CD14-positive monocyte (primary cell): ENCODE measurements around the gene FKRP. TPM values are rescaled to one million over a fixed set of nuclear protein-coding genes. Genes with fewer than 3 reads are reported as not detected.

Experiments
- DNase-seq, 3 donors: peaks; one replicate each; pipeline ENCODE4 v3.0.0-alpha.2; 2011 to 2022
- H2AFZ ChIP-seq: 2 replicates; pipeline ENCODE4 v1.6.0; 2012; ENCODE audit warnings: mild to moderate bottlenecking, low read depth, low read length, inconsistent platforms; ENCODE audit not compliant: insufficient read depth, poor library complexity, severe bottlenecking
- H3K27ac ChIP-seq, 2 donors: 1 replicate in 1 of 2; 2 replicates in 1 of 2; pipeline ENCODE4 v1.5.1; 2012 to 2013; ENCODE audit warnings: low read length in 2 of 2, control low read depth in 1 of 2, inconsistent platforms in 1 of 2, low read depth in 1 of 2, mild to moderate bottlenecking in 1 of 2
- H3K27me3 ChIP-seq, 2 donors: one replicate each; pipeline versions ENCODE4 v1.6.0 to v1.6.1; 2011 to 2013; ENCODE audit warnings: low read length in 2 of 2; ENCODE audit not compliant: control insufficient read depth in 2 of 2, insufficient read depth in 2 of 2
- H3K36me3 ChIP-seq, 2 donors: replicated peaks in 1 of 2; 1 replicate in 1 of 2; 2 replicates in 1 of 2; pipeline versions ENCODE4 v1.5.1 to v1.6.1; 2012 to 2013; ENCODE audit warnings: low read length in 2 of 2, control low read depth in 1 of 2, inconsistent platforms in 1 of 2, mild to moderate bottlenecking in 1 of 2; ENCODE audit not compliant: insufficient read depth in 2 of 2, control insufficient read depth in 1 of 2
- H3K4me1 ChIP-seq, 2 donors: 1 replicate in 1 of 2; 2 replicates in 1 of 2; pipeline versions ENCODE4 v1.5.1 to v1.6.1; 2012 to 2013; ENCODE audit warnings: low read length in 2 of 2, control low read depth in 1 of 2, inconsistent platforms in 1 of 2, mild to moderate bottlenecking in 1 of 2, moderate library complexity in 1 of 2; ENCODE audit not compliant: insufficient read depth in 2 of 2, control insufficient read depth in 1 of 2
- H3K4me2 ChIP-seq: replicated peaks from 2 replicates; pipeline ENCODE3; 2012; ENCODE audit warnings: low read length, moderate library complexity, mild to moderate bottlenecking; ENCODE audit not compliant: poor library complexity, severe bottlenecking; ENCODE audit errors: extremely low read depth
- H3K4me3 ChIP-seq, 3 experiments: fragments of 200-600 bp in 1 of 3; sonication (generic) in 1 of 3; replicated peaks in 1 of 3; 1 replicate in 2 of 3; 2 replicates in 1 of 3; pipeline ENCODE4 v1.5.1; 2011 to 2013; ENCODE audit warnings: low read length in 3 of 3, mild to moderate bottlenecking in 3 of 3, control low read depth in 2 of 3, low read depth in 2 of 3, inconsistent platforms in 1 of 3, moderate library complexity in 1 of 3
- H3K79me2 ChIP-seq: 2 replicates; pipeline ENCODE4 v1.6.0; 2012; ENCODE audit warnings: mild to moderate bottlenecking, control low read depth, inconsistent platforms, low read length, moderate library complexity; ENCODE audit not compliant: insufficient read depth
- H3K9ac ChIP-seq: 2 replicates; pipeline ENCODE4 v1.6.0; 2017; ENCODE audit warnings: low read length, mild to moderate bottlenecking; ENCODE audit not compliant: insufficient read depth, poor library complexity, severe bottlenecking
- H3K9me3 ChIP-seq, 2 donors: replicated peaks in 1 of 2; 1 replicate in 1 of 2; 2 replicates in 1 of 2; pipeline versions ENCODE4 v1.5.1 to v1.6.1; 2012 to 2013; ENCODE audit warnings: low read length in 2 of 2, control low read depth in 1 of 2; ENCODE audit not compliant: control insufficient read depth in 1 of 2, insufficient read depth in 1 of 2
- H4K20me1 ChIP-seq: 2 replicates; pipeline ENCODE4 v1.6.0; 2012; ENCODE audit warnings: mild to moderate bottlenecking, low read length, control low read depth, moderate library complexity; ENCODE audit not compliant: insufficient read depth
- H3K27ac Mint-ChIP-seq, 7 donors: one replicate each; pipeline ENCODE4 v1.8.0; 2020; ENCODE audit warnings: mild to moderate bottlenecking in 7 of 7, mixed read lengths in 7 of 7, moderate library complexity in 6 of 7, inconsistent platforms in 2 of 7
- H3K27me3 Mint-ChIP-seq, 3 donors: one replicate each; pipeline ENCODE4 v1.8.0; 2021 to 2022; ENCODE audit warnings: low read depth in 3 of 3, mild to moderate bottlenecking in 3 of 3, mixed read lengths in 3 of 3, moderate library complexity in 3 of 3, inconsistent platforms in 1 of 3
- H3K36me3 Mint-ChIP-seq, 2 donors: one replicate each; pipeline ENCODE4 v1.8.0; 2020; ENCODE audit warnings: mixed read lengths in 2 of 2, inconsistent platforms in 1 of 2, mild to moderate bottlenecking in 1 of 2
- H3K4me1 Mint-ChIP-seq: one replicate; pipeline ENCODE4 v1.8.0; 2020; ENCODE audit warnings: mild to moderate bottlenecking, mixed read lengths
- H3K4me3 Mint-ChIP-seq, 2 donors: one replicate each; pipeline ENCODE4 v1.8.0; 2020; ENCODE audit warnings: mild to moderate bottlenecking in 2 of 2, mixed read lengths in 2 of 2, moderate library complexity in 1 of 2
- H3K9me3 Mint-ChIP-seq, 7 donors: one replicate each; pipeline ENCODE4 v1.8.0; 2020 to 2022; ENCODE audit warnings: mixed read lengths in 7 of 7, mild to moderate bottlenecking in 6 of 7, moderate library complexity in 6 of 7, inconsistent platforms in 2 of 7
- WGBS: methylation state at CpG from one replicate; pipeline ENCODE4 v1.1.5; 2013; ENCODE audit warnings: missing lambda C conversion rate; ENCODE audit not compliant: insufficient coverage; 5-methylcytosine and 5-hydroxymethylcytosine counted together
- intact Hi-C, 2 donors: fragments of 100-400 bp; cut with micrococcal nuclease; formaldehyde crosslinking; loops; one replicate each; pipeline versions ENCODE4 v1.15.0 to v1.15.1; 2023
- polyA plus RNA-seq, 3 donors: library from polyadenylated mRNA; depleted of rRNA in 1 of 3; unstranded in 2 of 3; stranded (reverse) in 1 of 3; fragments of 300-500 nt in 2 of 3; fragments of >200 nt in 1 of 3; fragmentation: Illumina TruSeq in 2 of 3; gene quantifications; 1 replicate in 2 of 3; 2 replicates in 1 of 3; pipeline ENCODE4 v1.2.3, GENCODE V29; 2012 to 2021
- TF ChIP-seq, protein P1 (sequence below): fragments of 200-600 bp; IDR thresholded peaks from one replicate; pipeline ENCODE4 v1.8.0; 2022; ENCODE audit warnings: antibody characterized with exemption, mild to moderate bottlenecking

Gene FKRP
- polyA plus RNA-seq, 3 donors = 2.1 to 21.5 (median 2.7) TPM

DNA sequence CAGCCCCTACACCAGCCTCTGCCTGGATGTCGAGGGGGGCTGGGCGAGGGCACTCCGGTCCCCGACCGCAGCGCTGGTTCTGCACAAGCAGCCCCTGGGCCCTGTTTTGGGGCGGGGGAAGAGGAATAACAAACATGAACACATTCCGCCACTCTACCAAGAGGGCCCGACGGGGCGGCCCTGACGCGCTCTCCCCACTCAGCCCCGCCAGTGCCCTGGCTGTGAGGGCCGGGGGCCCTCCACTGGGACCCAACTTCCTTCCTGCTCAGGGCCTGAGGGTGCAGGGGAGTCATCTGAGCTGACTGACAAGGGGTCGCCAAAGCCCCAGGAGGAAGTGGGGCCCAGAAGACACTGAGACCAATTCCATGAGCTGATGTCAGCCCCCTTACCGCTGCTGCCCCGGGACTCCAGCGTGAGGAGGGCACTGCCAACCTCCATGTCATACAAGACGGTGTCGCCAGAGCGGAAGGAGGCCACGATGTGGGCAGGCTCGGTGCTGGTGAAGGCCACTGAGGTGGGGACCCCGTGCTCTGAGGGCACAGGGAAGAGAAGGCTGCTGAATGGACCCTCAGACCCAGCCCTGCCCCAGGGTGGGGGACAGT lies 23.3 kb upstream of the FKRP start:
- H3K36me3 Mint-ChIP-seq = peaks cover 66 to 81% of the 10 kb centered on the region in 2 donors
- peaks cover 98% of the 10 kb centered on the region for H4K20me1 ChIP-seq
- no peaks in the 10 kb centered on the region for H3K27me3 ChIP-seq
- H3K27me3 Mint-ChIP-seq = peaks cover 2 to 4% (median 2%) of the 10 kb centered on the region in 3 donors
- no peak overlapping the region for H3K9ac ChIP-seq
- H2AFZ ChIP-seq = no peak overlapping the region
- intact Hi-C loops = no loop called here
- no peaks in the 10 kb centered on the region for H3K9me3 ChIP-seq
- no peak overlapping the region for H3K27ac ChIP-seq
- H3K4me2 ChIP-seq = no peak overlapping the region
- no peak overlapping the region for H3K4me3 Mint-ChIP-seq
- 25% methylated on average over 14 of the region's 25 CpGs for WGBS
- TF ChIP-seq, protein P1, sequence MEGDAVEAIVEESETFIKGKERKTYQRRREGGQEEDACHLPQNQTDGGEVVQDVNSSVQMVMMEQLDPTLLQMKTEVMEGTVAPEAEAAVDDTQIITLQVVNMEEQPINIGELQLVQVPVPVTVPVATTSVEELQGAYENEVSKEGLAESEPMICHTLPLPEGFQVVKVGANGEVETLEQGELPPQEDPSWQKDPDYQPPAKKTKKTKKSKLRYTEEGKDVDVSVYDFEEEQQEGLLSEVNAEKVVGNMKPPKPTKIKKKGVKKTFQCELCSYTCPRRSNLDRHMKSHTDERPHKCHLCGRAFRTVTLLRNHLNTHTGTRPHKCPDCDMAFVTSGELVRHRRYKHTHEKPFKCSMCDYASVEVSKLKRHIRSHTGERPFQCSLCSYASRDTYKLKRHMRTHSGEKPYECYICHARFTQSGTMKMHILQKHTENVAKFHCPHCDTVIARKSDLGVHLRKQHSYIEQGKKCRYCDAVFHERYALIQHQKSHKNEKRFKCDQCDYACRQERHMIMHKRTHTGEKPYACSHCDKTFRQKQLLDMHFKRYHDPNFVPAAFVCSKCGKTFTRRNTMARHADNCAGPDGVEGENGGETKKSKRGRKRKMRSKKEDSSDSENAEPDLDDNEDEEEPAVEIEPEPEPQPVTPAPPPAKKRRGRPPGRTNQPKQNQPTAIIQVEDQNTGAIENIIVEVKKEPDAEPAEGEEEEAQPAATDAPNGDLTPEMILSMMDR = no peak
- H3K27ac Mint-ChIP-seq = no peak overlapping the region
- H3K4me3 ChIP-seq = no peak overlapping the region
- peaks cover 28 to 31% of the 10 kb centered on the region in 2 donors for H3K4me1 ChIP-seq
- H3K79me2 ChIP-seq = peaks cover 4% of the 10 kb centered on the region
- peaks cover 78 to 80% of the 10 kb centered on the region in 2 donors for H3K36me3 ChIP-seq
- H3K9me3 Mint-ChIP-seq = no peaks in the 10 kb centered on the region
- DNase-seq = no peak
- H3K4me1 Mint-ChIP-seq = peaks cover 37% of the 10 kb centered on the region

DNA sequence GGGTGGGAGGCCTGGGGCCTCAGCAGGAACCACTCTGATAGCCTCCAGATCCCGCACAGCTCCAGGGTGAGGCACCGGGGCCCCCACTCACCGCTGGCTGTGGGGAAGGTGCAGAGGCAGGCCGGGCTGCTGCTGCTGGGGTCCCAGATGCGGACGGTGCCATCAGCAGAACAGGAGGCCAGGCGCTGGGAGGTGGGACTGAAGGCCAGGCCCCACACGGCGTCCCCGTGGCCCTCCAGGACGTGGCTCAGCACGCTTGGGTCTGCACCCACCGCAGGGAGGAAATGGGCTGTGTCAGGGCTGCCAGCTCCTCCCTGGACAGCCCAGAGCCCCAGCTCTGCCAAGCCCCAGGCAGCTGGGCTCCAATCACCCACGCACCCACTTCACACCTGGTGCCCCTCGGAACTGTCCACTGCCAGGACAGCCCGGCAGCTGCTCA lies 22.8 kb upstream of the FKRP start:
- Histone ChIP-seq H3K4me1 (peaks cover 23 to 26% of the 10 kb centered on the region in 2 donors), H3K27ac (no peak overlapping the region), H3K4me3 (no peak overlapping the region), H3K27me3 (no peaks in the 10 kb centered on the region), H4K20me1 (peaks cover 100% of the 10 kb centered on the region), H3K79me2 (peaks cover 5% of the 10 kb centered on the region), H3K9me3 (no peaks in the 10 kb centered on the region), H2AFZ (no peak overlapping the region), H3K36me3 (peaks cover 84 to 85% of the 10 kb centered on the region in 2 donors), H3K9ac (no peak overlapping the region), H3K4me2 (no peak overlapping the region)
- intact Hi-C loops = no loop called here
- Mint-ChIP-seq H3K4me1 (peaks cover 32% of the 10 kb centered on the region), H3K36me3 (peaks cover 70 to 86% of the 10 kb centered on the region in 2 donors), H3K4me3 (no peak overlapping the region), H3K27me3 (peaks cover 2 to 4% (median 2%) of the 10 kb centered on the region in 3 donors), H3K9me3 (no peaks in the 10 kb centered on the region), H3K27ac (no peak overlapping the region)
- WGBS = 32% methylated on average over 15 of the region's 16 CpGs
- DNase-seq = no peak
- TF ChIP-seq, protein P1 = no peak
